NCI-H1930 (cell line): Measurements from ENCODE around the gene EXO5.
A peak's percentile ranks its signal among the peaks of the same experiment; 100 is the strongest.
"Not testable (repeated sequence)": the region's sequence is repeated elsewhere in the genome, so short reads cannot be mapped to it uniquely, and the experiment has no call there.

Experiments
- DNase-seq, 2 experiments: peaks; one replicate each; lab custom pipeline; 2025; lab: John Stamatoyannopoulos, UW

Gene EXO5

GRCh38 chr1:40508375-40509341, at the start of gene EXO5:
Gene EXO5 (plus strand): TSS chr1:40508767. CDS start chr1:40514545, 5,778 bp downstream.
- DNase-seq: peak; percentile 27 to 62

DNA sequence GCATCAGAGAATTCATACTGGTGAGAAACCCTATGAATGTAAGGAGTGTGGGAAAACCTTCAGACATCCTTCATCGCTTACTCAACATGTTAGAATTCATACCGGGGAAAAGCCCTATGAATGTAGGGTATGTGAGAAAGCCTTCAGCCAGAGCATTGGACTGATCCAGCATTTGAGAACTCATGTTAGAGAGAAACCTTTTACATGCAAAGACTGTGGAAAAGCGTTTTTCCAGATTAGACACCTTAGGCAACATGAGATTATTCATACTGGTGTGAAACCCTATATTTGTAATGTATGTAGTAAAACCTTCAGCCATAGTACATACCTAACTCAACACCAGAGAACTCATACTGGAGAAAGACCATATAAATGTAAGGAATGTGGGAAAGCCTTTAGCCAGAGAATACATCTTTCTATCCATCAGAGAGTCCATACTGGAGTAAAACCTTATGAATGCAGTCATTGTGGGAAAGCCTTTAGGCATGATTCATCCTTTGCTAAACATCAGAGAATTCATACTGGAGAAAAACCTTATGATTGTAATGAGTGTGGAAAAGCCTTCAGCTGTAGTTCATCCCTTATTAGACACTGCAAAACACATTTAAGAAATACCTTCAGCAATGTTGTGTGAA, 45.5 kb upstream of the EXO5 start:
- DNase-seq: no peak

DNA sequence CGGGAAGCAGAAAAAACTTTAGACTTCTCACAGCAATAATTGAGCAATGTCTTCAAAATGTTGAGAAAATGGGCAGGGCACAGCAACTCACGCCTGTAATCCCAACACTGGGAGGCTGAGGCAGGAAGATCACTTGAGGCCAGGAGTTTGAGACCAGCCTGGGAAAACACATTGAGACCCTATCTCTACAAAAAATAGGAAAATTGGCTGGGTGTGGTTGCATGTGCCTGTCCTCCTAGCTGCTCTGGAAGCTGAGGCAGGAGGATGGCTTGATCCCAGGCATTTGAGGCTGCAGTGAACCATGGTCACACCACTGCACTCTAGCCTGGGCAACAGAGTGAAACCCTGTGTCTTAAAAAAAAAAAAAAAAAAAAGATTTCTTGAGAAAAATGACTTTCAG, 39.2 kb upstream of the EXO5 start:
- no peak for DNase-seq

GRCh38 chr1:40475268-40475667, 33.3 kb upstream of the EXO5 start:
- DNase-seq: no peak

GRCh38 chr1:40476924-40477677, 31.5 kb upstream of the EXO5 start, which contains the start of gene ZFP69:
Gene ZFP69 (plus strand): TSS chr1:40477290. CDS start chr1:40479362, 2,072 bp downstream.
- peak; percentile 69 to 74 for DNase-seq

DNA sequence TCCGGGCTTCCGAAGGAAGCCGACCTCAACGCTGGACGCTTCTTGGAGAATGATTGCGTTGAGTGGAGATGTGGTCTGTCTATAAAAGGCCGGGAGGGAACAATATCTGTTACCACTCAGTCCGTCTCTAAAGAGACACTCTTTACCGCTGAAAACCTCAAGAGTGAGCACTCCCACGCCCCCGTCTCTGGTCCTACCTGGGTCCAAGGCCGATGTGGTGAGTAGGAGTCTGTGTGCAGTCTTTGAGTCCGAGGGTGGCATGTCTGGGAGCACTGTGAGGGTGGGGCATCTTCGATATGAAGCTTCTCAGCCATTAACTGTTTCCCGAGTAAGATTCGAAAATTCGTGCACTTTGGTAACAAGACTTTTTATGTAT, 30.9 kb upstream of the EXO5 start:
- no peak for DNase-seq

- DNase-seq: no peak
Observed at GRCh38 chr1:40478276-40478675, 30.3 kb upstream of the EXO5 start.

GRCh38 chr1:40479156-40479555, 29.4 kb upstream of the EXO5 start:
- no peak for DNase-seq

DNA sequence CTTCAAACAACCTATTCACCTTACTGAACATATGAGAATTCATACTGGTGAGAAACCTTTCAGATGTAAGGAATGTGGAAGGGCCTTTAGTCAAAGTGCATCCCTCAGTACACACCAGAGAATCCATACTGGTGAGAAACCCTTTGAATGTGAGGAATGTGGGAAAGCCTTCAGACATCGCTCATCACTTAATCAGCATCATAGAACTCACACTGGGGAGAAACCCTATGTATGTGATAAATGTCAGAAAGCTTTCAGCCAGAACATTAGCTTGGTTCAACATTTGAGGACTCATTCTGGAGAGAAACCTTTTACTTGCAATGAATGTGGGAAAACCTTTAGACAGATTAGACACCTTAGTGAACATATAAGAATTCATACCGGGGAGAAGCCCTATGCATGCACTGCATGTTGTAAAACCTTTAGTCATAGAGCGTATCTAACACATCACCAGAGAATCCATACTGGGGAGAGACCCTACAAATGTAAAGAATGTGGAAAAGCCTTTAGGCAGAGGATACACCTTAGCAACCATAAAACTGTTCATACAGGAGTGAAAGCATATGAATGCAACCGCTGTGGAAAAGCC, 13.2 kb upstream of the EXO5 start:
- DNase-seq: no peak

DNA sequence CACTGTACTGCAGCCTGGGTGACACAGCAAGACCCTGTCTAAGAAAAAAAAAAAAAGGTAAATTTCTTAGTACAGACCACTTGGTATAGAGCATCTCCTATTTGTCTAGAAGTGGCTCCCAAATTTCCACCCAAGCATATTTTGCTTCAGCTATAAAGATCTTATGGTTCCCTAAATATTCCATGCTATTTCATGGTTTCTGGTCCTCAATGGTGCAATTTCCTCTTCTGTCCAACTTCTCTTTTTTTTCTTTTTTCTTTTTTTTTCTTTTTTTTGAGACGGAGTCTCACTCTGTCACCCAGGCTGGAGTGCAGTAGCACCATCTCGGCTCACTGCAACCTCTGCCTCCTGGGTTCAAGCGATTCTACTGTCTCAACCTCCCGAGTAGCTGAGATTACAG, 5.9 kb upstream of the EXO5 start:
- not testable (repeated sequence) for DNase-seq

DNA sequence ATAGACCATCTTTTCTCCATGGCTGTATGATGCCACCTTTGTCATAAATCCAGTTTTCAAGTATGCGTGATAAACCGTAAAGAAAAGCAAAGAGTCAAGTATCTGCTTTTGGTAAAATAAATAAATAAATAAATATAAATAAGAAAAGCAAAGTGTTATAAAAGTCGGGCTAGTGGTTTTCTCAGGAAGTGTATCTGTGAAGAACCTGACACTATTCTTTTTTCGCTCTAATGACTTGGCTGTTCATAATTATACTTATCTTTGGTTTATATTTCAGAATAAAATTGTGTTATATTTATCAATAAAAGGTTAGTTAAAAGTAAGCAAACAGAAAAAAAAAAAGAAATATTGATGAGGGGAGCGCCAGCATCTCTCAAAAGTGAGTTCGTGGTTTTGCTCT, 594 bp upstream of the EXO5 start:
- no peak for DNase-seq

DNA sequence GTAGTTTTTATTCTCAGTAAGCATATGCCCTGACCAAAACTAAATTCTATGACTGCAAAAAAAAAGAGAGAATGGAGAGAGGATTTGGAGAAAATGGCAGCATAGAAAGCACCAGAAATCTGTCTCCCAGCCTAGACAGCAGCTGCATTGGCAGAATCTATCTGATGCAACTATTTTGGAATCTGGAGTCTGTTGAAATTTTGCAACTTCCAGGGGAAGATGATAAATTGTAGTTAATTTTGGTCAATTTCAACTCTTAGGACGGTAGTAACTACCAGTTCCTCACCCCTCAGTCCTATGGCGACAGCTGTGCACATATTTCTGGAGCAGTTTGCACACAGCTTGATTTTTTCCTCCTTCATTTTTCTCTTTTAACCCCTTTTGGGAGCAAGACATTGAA, 10.9 kb downstream of the EXO5 start:
- no peak for DNase-seq

DNA sequence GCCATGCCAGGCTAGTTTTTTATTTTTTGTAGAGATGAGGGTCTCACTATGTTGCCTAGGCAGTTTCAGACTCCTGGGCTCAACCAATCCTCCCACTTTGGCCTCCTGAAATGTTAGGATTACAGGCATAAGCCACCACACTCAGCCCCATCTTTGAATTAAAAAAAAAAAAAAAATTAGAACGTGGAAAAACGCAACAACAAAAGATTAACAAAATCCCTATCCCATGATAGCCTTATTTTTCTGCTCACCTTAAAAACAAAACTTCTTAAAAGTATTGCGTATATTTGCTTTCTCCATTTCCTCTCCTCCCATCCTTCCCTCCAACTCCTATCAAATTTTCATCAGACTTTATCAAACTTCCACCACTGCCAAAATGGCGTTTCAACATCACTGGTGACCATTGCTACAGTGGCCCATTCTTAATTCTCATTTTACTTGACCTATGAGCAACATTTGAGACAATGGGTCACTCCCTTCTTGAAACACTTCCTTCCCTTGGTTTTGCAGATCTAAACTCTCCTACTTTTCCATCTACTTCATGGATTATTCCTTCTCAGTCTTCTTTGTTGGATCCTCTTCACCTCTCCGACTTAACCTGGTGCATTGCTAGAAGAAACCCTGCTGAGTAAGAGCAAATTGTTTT, 22.3 kb downstream of the EXO5 start:
- DNase-seq: no peak

DNA sequence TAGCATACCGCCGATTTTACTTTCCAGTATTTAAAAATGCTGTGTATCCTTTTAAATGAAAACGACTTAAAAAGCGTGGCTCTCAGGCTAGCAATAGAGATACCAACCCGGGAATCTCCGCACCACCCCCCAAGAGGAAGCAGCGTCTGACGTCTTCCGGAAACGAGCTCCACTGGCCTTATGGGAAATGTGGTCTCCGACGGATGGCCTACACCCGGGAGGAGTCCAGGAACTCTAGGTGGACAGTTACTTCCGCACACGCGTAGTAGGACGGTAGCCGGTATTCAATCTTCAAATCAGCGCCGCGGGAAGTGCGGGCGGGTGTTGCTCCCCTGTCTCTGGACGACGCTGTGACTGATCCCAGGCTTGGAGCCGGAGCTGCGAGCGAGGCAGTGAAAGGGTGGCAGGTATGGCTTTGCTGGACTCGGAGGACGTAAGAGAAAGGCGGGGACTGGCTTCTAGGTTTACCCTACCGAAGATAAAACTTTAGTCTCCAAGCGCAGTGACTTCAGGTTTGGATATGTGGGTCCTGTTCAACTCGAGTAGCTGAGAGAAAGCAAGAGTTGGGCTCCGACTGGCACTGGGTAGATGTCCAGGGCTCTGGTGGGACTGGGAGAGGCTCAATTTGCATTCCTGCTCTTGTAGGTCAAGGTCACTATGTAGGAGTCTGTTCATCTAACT, 23.0 kb downstream of the EXO5 start, which contains the start of gene ZNF684:
ZNF684 (plus strand) TSS at position 257 of the 681 bp plus-strand sequence. CDS start 1,530 bp downstream, outside the sequence.
- DNase-seq: peak; percentile 76 to 80

- no peak for DNase-seq
Observed at GRCh38 chr1:40532062-40532389, 23.5 kb downstream of the EXO5 start.

- DNase-seq: no peak
Observed at GRCh38 chr1:40532844-40533424, 24.4 kb downstream of the EXO5 start.

DNA sequence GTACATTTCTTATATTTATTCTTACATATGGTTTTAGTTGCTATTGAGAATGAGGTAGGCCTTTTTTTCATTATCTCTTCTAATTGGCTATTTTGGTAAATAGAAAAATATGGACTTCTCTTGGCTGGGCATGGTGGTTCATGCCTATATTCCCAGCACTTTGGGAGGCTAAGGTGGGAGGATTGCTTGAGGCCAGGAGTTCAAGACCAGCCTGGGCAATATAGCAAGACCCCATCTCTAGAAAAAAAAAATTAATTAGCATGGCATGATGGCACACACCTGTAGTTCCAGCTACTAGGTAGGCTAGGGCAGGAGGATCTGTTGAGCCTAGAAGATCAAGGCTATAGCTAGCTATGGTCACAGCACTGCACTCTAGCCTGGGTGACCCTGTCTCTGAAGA, 26.0 kb downstream of the EXO5 start:
- no peak for DNase-seq

GRCh38 chr1:40535732-40536131, 27.2 kb downstream of the EXO5 start:
- no peak for DNase-seq

- DNase-seq: no peak
Observed at GRCh38 chr1:40539338-40539737, 30.8 kb downstream of the EXO5 start.

DNA sequence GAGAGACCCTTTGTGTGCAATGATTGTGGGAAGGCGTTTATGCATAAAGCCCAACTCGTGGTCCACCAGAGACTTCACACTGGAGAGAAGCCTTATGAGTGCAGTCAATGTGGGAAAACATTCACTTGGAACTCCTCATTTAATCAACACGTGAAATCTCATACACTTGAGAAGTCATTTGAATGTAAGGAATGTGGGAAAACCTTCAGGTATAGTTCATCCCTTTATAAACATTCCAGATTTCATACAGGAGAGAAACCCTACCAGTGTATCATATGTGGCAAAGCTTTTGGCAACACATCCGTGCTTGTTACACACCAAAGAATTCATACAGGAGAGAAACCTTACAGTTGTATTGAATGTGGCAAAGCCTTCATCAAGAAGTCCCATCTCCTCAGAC, 38.4 kb downstream of the EXO5 start:
- no peak for DNase-seq

- DNase-seq: no peak
Observed at GRCh38 chr1:40553017-40553416, 44.5 kb downstream of the EXO5 start.
